NB4 (cell line): ENCODE results near the gene AP3S2.

Experiments
- CTCF ChIP-seq: IDR thresholded peaks from one replicate; pipeline ENCODE4 v1.5.1; 2012; ENCODE audit warnings: low read depth, low read length
- POLR2A ChIP-seq: IDR thresholded peaks from 2 replicates; pipeline ENCODE4 v1.6.1; 2011; ENCODE audit warnings: mild to moderate bottlenecking; ENCODE audit not compliant: insufficient read length; ENCODE audit errors: extremely low read depth

GRCh38 chr15:89900849-89901248 lies 7.1 kb upstream of the AP3S2 start:
- TF ChIP-seq CTCF (no peak), POLR2A (no peak)
